ENCODE results near the gene CDH1. TPM values are rescaled to one million over a fixed set of nuclear protein-coding genes. Genes with fewer than 3 reads are reported as not detected.

Gene CDH1
- total RNA-seq, 1 experiment from 2014 or later, result 6.0 TPM

DNA sequence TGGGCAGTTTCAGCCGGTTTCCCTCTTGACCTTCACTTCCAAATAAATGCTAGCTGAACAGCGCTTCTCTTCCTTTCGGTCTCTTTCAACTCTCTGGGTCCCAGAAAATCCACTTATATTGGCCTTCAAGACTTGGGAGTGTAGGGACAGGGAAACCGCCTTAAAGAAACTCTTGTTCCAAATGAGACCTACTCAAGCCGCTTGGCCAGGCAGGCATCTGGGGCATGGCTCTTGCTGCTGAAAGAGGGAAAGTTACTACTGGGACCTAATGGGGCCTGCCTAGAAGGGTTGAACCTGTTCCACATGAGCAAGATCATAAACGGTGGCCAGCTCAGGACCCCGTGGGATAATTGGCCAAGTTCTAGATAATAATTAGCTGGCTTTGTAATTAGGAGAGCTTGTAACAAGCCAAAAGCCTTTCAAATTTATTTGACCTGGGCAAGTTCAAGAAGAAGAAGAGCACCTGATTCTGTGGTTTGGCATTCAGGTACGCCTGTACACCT lies 13.2 kb downstream of the CDH1 start:
- no peak for DNase-seq (ENCODE audit: low read depth, low spot score)
- in situ Hi-C loops (cut with HindIII; ENCODE audit: low pct_unique_long_range_greater_than_20kb, low sequenced_read_pairs), result no loop called here

- DNase-seq (ENCODE audit: low read depth, low spot score), result no peak
- in situ Hi-C loops (cut with HindIII; ENCODE audit: low pct_unique_long_range_greater_than_20kb, low sequenced_read_pairs), result no loop called here
These were observed 14.1 kb downstream of the CDH1 start for GRCh38 chr16:68751160-68751559.

DNA sequence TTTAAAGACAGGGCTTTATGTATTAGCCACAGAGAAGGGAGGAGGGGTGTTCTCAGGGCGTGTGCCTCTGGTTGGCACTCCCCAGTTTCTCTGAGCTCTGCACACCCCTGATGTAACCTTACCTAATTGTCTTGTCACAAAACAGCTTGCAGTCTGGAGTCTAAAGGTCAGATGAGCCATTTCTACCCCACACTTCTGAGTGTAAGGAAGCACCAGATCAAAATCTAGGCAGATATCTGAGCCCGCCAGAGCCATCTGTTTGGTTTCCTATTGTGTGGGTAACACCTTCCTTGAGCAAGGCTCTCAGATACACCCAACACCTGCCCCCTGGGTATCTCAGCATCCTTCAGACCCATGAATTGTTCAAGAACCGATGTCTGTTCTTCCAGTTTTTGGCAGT lies 15.5 kb downstream of the CDH1 start:
- in situ Hi-C loops (cut with HindIII; ENCODE audit: low pct_unique_long_range_greater_than_20kb, low sequenced_read_pairs), result no loop called here

GRCh38 chr16:68754084-68754792 lies 17.1 kb downstream of the CDH1 start:
- DNase-seq (ENCODE audit: low read depth, low spot score), result no peak
- in situ Hi-C loops (cut with HindIII; ENCODE audit: low pct_unique_long_range_greater_than_20kb, low sequenced_read_pairs), result no loop called here

More for the DNA sequence above, 15.5 kb downstream of the CDH1 start:
- DNase-seq (ENCODE audit: low read depth, low spot score), result no peak

GRCh38 chr16:68756239-68756915 lies 19.3 kb downstream of the CDH1 start:
- DNase-seq (ENCODE audit: low read depth, low spot score), result no peak

GRCh38 chr16:68757625-68757935 lies 20.5 kb downstream of the CDH1 start:
- DNase-seq (ENCODE audit: low read depth, low spot score), result no peak
- in situ Hi-C loops (cut with HindIII; ENCODE audit: low pct_unique_long_range_greater_than_20kb, low sequenced_read_pairs), result no loop called here

More at GRCh38 chr16:68756239-68756915, 19.3 kb downstream of the CDH1 start:
- in situ Hi-C loops (cut with HindIII; ENCODE audit: low pct_unique_long_range_greater_than_20kb, low sequenced_read_pairs), result no loop called here

DNA sequence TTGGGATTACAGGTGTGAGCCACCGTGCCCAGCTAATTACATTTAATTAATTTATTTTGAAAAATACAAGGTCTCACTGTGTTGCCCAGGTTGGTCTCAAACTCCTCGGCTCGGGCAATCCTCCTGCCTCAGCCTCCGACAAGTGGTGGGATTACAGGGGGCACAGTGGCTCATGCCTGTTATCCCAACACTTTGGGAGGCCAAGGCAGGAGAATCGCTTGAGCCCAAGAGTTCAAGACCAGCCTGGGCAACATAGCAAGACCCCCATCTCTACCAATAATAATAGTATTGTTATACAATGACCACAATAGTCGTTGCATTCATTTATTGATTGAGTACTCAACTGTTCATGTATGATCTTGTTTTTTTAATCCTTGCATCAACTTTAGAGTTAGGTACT lies 22.0 kb downstream of the CDH1 start:
- DNase-seq (ENCODE audit: low read depth, low spot score), result no peak
- in situ Hi-C loops (cut with HindIII; ENCODE audit: low pct_unique_long_range_greater_than_20kb, low sequenced_read_pairs), result no loop called here

DNA sequence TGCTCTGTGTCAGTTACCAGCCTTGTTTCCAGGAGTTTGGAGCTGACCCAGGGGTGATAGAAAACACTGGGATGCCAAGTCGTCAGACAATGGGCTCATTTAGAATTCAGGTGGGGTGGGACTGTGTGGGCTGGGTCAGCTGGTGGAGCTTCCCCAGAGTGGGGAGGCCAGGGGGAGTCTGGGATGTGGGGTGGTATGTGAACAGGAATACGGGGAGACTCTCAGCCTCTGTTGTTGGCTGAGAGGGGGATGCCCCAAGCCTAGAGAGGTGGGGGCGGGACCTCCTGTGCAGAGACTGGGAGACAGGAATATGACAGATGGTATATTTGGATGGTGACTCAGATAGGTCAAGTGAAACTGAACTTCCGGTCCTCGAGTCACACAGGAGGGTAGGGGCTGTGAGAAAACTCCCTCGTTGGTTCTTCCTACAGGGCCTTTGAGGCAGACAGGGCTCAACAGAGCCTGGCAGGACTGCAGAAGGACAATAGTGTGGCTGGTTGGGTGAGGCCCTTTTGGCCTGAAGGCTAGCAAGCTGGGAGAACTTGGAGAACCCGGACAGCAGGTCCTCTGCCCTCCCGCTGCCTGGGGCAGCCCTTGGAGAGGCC lies 23.7 kb downstream of the CDH1 start:
- in situ Hi-C loops (cut with HindIII; ENCODE audit: low pct_unique_long_range_greater_than_20kb, low sequenced_read_pairs), result no loop called here
- DNase-seq (ENCODE audit: low read depth, low spot score), result peak; percentile 71

DNA sequence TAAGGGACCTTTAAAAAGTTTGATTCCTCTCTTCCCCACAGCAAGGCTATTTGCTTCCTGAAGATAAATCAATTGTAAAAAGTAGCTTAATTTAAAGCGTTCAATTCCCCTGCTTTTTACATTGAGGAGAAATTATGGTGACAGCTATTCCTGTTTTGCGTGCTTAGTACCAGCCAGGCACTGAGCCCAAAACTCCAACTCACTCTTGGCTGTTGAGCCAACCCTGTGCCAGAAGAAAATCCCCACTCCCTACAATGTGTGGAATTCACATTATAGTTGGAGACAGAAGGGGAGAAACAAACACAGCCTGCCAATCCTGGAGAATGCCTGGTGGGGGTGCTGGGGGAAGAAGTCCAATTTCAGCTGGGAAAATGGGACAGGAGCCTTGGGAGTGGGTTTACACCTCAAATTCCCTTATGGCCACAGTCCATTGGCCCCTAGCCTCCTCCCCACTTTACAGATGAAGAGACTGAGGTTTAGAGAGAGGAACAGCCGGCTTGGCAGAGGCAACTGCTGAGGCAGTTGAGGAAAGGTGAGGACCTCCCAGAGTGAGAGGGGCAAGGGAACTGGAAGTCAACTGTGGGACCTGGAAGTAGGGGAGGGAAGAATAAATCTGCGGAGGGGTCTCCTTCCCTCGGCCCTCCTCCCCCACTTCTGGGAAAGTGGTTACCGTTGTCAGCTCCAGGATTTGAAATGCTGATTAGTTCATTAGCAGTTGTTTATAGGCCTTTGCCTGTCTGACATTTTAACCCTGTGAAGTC lies 26.1 kb downstream of the CDH1 start:
- in situ Hi-C loops (cut with HindIII; ENCODE audit: low pct_unique_long_range_greater_than_20kb, low sequenced_read_pairs), result no loop called here

DNA sequence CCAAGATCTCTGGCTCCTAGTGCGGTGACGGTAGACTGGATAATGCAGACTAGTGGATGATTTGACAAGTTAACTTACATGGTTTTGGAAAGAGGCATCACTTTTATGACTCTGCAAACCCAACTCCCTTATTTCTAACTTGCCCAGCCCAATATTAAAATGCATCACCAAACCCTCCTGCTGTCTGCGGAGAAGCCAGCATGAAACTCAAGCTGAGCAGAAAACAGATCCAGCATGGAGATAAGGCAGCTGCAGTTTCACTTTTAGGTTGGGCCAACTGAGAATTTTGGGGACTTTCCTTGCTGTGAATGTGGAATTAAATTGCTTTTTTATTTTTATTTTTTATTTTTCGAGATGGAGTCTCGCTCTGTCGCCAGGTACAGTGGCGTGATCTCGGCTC lies 27.8 kb downstream of the CDH1 start:
- in situ Hi-C loops (cut with HindIII; ENCODE audit: low pct_unique_long_range_greater_than_20kb, low sequenced_read_pairs), result no loop called here
- DNase-seq (ENCODE audit: low read depth, low spot score), result no peak

More for the DNA sequence above, 26.1 kb downstream of the CDH1 start:
- no peak for DNase-seq (ENCODE audit: low read depth, low spot score)

GRCh38 chr16:68767581-68767980 lies 30.5 kb downstream of the CDH1 start:
- in situ Hi-C loops (cut with HindIII; ENCODE audit: low pct_unique_long_range_greater_than_20kb, low sequenced_read_pairs), result no loop called here
- DNase-seq (ENCODE audit: low read depth, low spot score), result no peak

GRCh38 chr16:68768175-68768574 lies 31.1 kb downstream of the CDH1 start:
- in situ Hi-C loops (cut with HindIII; ENCODE audit: low pct_unique_long_range_greater_than_20kb, low sequenced_read_pairs), result no loop called here
- DNase-seq (ENCODE audit: low read depth, low spot score), result no peak

DNA sequence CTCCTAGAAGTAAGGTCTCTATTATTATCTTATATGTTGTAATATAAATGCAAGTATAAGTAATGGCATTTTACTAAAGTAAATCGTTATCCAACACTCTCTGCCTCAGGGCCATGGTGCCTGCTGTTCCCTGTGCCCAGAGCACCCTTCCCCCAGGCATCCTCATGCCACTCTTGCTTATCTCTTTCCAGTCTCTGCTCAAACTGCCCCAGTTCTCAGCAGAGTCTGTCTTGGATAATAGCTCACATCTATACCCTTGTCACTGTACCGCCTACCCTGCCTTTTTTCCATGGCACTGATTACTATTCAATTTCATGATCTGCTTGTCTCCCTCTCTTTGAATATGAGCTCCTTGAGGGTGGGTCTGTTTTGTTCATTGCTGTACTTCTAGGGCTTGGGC lies 31.7 kb downstream of the CDH1 start:
- in situ Hi-C loops (cut with HindIII; ENCODE audit: low pct_unique_long_range_greater_than_20kb, low sequenced_read_pairs), result no loop called here
- DNase-seq (ENCODE audit: low read depth, low spot score), result no peak

DNA sequence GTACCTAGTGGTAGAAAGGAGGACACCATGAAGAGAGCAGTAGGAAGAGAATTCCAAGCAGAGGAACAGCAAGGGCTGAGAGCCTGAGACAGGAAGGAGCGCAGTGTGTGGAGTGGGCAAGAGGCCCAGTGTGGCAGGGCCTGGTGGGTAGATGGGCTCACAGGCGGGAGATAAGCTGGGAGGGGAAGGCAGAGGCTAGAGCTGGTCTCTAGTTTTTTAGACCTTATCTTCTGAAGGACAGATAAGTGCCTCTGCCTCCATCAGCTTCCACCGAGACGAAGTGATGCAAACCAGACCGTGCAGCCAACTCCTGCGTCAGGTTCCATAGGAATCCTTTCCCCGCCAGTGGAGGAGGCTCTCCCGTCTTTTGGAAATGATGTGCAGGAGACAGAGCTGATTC lies 33.6 kb downstream of the CDH1 start:
- in situ Hi-C loops (cut with HindIII; ENCODE audit: low pct_unique_long_range_greater_than_20kb, low sequenced_read_pairs), result no loop called here
- DNase-seq (ENCODE audit: low read depth, low spot score), result no peak

DNA sequence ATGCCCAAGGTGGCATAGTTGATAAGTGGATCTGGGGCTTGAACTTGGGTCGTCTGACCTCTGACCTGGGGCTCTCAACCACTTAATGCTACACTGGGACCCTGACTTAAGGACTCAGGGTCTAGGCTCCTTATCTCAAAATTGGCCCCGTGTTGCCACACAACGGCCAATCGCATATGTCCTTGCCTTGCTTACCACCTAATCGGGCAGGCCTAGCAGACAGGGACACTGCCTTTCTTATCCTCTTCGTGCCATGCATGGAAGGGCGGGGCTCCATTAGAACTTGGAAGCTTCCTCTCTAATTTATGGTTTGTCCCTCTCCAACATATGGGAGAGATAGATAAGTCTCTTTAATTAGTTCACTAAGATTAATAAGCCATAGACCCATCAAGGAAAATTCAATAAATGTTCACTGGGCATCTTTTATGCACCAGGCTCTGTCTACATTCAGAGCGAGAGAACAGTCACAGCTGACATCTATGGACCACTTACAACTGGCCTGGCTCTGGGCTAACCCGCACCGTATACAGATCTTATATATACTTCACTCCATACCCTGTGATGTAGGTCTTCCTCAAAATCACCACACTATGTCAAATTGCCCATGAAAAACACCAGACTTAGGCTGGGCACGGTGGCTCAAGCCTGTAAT lies 35.1 kb downstream of the CDH1 start:
- DNase-seq (ENCODE audit: low read depth, low spot score), result no peak
- in situ Hi-C loops (cut with HindIII; ENCODE audit: low pct_unique_long_range_greater_than_20kb, low sequenced_read_pairs), result no loop called here

DNA sequence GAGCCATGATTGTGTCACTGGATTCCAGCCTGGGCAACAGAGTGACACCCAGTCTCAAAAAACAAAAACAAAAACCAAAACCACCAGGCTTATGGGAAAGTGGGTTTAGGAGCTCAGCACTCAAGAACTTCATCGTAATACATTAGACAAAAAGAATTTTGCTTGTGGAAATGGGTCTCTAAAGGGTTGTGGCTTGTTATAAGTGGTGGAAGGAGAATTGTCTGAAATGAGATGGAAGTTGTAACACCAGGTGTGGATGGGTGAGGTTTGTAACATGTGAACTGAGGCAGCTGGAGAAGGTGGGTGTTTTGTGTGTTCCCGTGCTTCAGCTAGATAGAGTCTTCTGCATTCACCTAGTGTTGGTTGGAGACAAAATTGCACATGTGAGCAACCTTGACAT lies 35.8 kb downstream of the CDH1 start:
- in situ Hi-C loops (cut with HindIII; ENCODE audit: low pct_unique_long_range_greater_than_20kb, low sequenced_read_pairs), result no loop called here
- DNase-seq (ENCODE audit: low read depth, low spot score), result no peak

- no peak for DNase-seq (ENCODE audit: low read depth, low spot score)
- in situ Hi-C loops (cut with HindIII; ENCODE audit: low pct_unique_long_range_greater_than_20kb, low sequenced_read_pairs), result no loop called here
These were observed 38.0 kb downstream of the CDH1 start for GRCh38 chr16:68774982-68775634.
